Duodenal mucosa (tissue), 2 donors: ENCODE results near the gene NOL9.

Experiments
- H3K27ac ChIP-seq: one replicate; pipeline ENCODE4 v1.7.0; 2013; ENCODE audit warnings: low read depth, low read length
- H3K27me3 ChIP-seq, 2 donors: one replicate each; pipeline ENCODE4 v1.7.0; 2013; ENCODE audit warnings: low read length in 2 of 2, control low read depth in 1 of 2; ENCODE audit not compliant: insufficient read depth in 2 of 2, control insufficient read depth in 1 of 2
- H3K36me3 ChIP-seq, 2 donors: one replicate each; pipeline ENCODE4 v1.7.0; 2013; ENCODE audit warnings: low read length in 2 of 2, control low read depth in 1 of 2; ENCODE audit not compliant: insufficient read depth in 2 of 2, control insufficient read depth in 1 of 2
- H3K4me1 ChIP-seq, 2 donors: one replicate each; pipeline ENCODE4 v1.7.0; 2013; ENCODE audit warnings: low read length in 2 of 2, control low read depth in 1 of 2; ENCODE audit not compliant: insufficient read depth in 2 of 2, control insufficient read depth in 1 of 2
- H3K4me3 ChIP-seq, 2 donors: one replicate each; pipeline ENCODE4 v1.7.0; 2013; ENCODE audit warnings: low read length in 2 of 2, low read depth in 1 of 2
- H3K9ac ChIP-seq, 2 donors: one replicate each; pipeline ENCODE4 v1.7.0; 2013; ENCODE audit warnings: low read length in 2 of 2, low read depth in 1 of 2
- H3K9me3 ChIP-seq, 2 donors: one replicate each; pipeline ENCODE4 v1.7.0; 2013; ENCODE audit warnings: low read length in 2 of 2, control low read depth in 1 of 2; ENCODE audit not compliant: control insufficient read depth in 1 of 2

The NOL9 gene

GRCh38 chr1:6590046-6590445, 35.7 kb upstream of the NOL9 start:
- Histone ChIP-seq H3K4me3 (no peak overlapping the region), H3K36me3 (peaks cover 36 to 74% of the 10 kb centered on the region in 2 donors), H3K4me1 (peaks cover 10 to 12% of the 10 kb centered on the region in 2 donors), H3K27ac (no peak overlapping the region), H3K9ac (no peak overlapping the region), H3K27me3 (no peaks in the 10 kb centered on the region), H3K9me3 (no peaks in the 10 kb centered on the region)

DNA sequence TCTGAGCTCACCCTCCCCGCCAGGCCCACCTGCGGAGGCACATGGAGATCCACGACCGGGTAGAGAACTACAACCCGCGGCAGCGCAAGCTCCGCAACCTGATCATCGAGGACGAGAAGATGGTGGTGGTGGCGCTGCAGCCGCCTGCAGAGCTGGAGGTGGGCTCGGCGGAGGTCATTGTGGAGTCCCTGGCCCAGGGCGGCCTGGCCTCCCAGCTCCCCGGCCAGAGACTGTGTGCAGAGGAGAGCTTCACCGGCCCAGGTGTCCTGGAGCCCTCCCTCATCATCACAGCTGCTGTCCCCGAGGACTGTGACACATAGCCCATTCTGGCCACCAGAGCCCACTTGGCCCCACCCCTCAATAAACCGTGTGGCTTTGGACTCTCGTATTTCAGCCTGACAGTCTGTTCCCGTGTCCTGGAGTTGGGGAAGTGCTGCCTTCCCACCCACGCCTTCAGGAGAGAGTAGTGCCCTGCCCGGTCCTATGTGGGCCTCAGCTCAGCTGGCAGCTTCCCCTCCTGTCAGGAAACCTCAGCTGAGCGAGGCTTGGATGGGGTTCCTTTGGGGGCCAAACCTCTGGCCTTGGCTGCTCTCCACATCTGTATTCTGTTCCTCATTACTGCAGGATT, 34.7 kb upstream of the NOL9 start:
- Histone ChIP-seq H3K36me3 (peaks cover 35 to 67% of the 10 kb centered on the region in 2 donors), H3K9me3 (no peaks in the 10 kb centered on the region), H3K4me3 (no peak overlapping the region), H3K27ac (no peak overlapping the region), H3K4me1 (peaks cover 12 to 15% of the 10 kb centered on the region in 2 donors), H3K27me3 (no peaks in the 10 kb centered on the region), H3K9ac (no peak overlapping the region)

DNA sequence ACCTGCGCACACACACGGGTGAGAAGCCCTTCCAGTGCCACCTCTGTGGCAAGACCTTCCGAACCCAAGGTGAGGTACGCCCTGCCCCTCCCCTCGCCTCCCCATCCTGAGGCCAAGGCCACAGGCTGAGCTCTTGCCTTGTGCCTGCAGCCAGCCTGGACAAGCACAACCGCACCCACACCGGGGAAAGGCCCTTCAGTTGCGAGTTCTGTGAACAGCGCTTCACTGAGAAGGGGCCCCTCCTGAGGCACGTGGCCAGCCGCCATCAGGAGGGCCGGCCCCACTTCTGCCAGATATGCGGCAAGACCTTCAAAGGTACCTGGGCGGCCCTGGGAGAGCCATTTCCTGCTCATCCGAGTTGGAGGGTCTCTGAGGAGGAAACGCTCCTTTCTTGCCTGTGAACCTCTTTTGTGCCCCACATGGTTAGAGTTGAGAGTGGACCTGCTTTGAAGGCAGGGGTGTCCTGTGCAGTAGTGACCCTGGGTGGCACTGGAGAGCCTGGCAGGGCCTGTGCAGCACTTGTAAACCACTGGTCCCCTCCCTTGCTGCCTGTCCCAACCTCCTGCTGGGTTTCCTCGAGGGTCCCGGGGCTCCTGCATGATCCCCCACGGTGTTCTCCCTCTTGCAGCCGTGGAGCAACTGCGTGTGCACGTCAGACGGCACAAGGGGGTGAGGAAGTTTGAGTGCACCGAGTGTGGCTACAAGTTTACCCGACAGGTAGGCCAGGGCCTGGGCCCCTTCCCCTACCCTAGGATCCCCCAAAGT, 34.0 kb upstream of the NOL9 start:
- Histone ChIP-seq H3K27ac (no peak overlapping the region), H3K9me3 (no peaks in the 10 kb centered on the region), H3K4me1 (peaks cover 12 to 15% of the 10 kb centered on the region in 2 donors), H3K36me3 (peaks cover 30 to 60% of the 10 kb centered on the region in 2 donors), H3K4me3 (no peak overlapping the region), H3K27me3 (no peaks in the 10 kb centered on the region), H3K9ac (no peak overlapping the region)

DNA sequence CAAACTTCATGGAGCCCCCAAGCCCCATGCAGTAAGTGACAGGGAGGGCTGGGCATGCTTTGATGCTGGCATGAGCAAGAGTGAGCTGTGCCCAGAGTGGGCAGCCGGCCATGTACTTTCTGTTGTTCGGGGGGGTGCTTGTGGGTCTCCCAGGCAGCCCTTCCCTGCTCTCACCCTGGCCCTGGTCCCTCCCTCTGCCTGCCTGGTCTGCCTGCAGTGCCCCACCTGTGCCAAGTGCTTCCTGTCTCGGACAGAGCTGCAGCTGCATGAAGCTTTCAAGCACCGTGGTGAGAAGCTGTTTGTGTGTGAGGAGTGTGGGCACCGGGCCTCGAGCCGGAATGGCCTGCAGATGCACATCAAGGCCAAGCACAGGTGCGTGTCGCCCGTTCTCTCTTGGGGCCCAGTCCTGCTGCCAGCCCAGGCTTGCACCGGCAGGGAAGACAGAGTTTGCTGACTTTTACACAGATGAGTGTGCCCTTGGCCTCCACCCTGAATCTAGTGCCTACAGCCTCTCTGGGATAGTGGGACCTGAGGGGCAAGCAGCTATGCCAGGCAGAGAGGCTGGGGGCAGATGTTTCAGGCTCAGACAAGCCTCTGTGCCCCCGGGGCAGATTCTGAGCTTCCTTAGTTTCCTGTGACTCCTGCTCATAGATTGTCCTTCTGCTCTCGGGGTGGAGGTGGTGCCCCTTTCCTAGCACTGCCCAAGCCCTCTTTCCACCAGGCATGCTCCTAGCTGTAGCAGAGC, 33.1 kb upstream of the NOL9 start:
- Histone ChIP-seq H3K36me3 (peaks cover 23 to 51% of the 10 kb centered on the region in 2 donors), H3K4me3 (no peak overlapping the region), H3K27me3 (no peaks in the 10 kb centered on the region), H3K27ac (no peak overlapping the region), H3K9ac (no peak overlapping the region), H3K4me1 (peaks cover 15 to 22% of the 10 kb centered on the region in 2 donors), H3K9me3 (no peaks in the 10 kb centered on the region)

GRCh38 chr1:6586404-6586816, 32.1 kb upstream of the NOL9 start:
- Histone ChIP-seq H3K27ac (no peak overlapping the region), H3K27me3 (no peaks in the 10 kb centered on the region), H3K9ac (no peak overlapping the region), H3K4me3 (no peak overlapping the region), H3K4me1 (peaks cover 25 to 33% of the 10 kb centered on the region in 2 donors), H3K36me3 (peaks cover 23 to 42% of the 10 kb centered on the region in 2 donors), H3K9me3 (no peaks in the 10 kb centered on the region)

- Histone ChIP-seq H3K36me3 (peaks cover 23 to 37% of the 10 kb centered on the region in 2 donors), H3K27me3 (no peaks in the 10 kb centered on the region), H3K4me3 (no peak overlapping the region), H3K27ac (no peak overlapping the region), H3K9me3 (no peaks in the 10 kb centered on the region), H3K9ac (no peak overlapping the region), H3K4me1 (peaks cover 31 to 35% of the 10 kb centered on the region in 2 donors)
Observed at GRCh38 chr1:6585841-6586240, 31.5 kb upstream of the NOL9 start.

DNA sequence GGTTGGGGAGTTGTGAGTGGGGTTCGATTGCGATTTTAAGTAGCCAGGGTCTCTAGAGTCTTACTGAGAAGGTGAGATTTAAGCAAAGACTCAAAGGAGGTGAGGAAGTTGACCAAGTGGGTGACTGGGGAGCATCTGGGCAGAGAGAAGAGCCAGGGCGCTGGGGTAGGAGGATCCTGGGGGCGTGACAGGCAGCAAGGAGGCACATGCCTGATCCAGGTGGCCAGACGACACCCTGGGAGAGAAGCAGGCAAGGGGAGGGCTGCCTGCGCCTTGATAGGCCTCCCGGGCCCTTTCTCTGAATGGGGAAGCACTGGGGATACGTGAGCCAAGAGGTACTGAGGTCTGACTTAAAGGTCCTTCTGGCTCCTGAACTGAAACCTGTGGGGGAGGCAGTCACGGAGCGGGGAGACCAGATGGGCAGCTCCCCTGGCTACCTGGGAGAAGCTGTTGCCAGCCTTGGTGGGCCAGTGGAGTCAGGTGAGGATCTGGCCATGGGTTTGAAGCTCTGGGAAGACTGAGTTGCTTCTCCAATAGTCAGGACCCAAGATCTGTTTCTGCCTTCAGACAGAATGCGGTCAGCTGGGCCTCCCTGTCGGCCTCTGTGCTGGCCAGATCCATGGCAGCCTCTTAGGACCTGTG, 30.9 kb upstream of the NOL9 start:
- peaks cover 35 to 40% of the 10 kb centered on the region in 2 donors for H3K4me1 ChIP-seq

DNA sequence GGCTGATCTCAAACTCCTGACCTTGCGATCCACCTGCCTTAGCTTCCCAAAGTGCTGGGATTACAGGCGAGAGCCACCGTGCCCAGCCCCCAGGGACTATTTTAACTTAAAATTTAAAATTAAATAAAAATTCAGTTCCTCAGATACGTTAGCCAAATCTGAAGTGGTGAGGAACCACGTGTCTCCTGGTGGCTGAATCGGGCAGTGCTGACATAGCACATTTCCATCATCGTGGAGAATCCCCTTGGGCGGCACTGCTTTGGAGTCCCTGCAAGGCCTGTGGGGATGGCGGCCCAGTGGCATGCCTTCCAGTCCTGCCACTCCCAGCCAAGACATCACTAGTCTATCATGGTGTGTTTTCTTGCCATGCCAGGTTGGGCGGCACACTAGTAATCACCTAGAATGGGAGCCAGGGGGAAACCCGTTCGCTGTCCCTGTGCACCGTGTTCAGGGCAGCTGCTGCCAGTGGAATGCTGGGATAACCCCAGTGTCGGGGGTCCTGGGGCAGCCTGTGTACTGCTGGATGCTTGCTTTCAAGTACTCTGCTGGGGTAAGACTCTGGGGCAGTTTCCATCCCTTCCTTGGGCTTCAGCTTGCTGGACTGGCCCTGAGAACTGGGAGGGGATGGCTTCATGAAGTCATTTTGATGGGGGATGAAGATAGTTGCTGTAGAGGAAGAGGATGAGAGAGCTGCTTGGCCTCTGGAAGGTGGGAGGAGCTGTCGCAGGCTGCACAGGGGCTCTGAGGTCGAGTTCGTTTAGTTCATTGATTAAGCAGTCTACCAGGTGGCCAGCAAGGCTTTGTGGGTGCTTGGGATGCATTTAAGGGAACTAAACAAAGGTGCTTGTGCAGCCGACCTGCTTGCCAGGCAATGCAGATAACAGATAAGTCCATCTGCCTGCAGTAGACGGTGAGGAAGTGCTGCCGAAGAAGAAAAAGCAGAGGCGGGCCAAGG, 30.1 kb upstream of the NOL9 start:
- Histone ChIP-seq H3K4me1 (peaks cover 36 to 43% of the 10 kb centered on the region in 2 donors), H3K36me3 (peaks cover 14 to 28% of the 10 kb centered on the region in 2 donors), H3K9ac (no peak overlapping the region)

More for the DNA sequence above, 30.9 kb upstream of the NOL9 start:
- H3K9ac ChIP-seq: no peak overlapping the region
- H3K4me3 ChIP-seq: no peak overlapping the region
- H3K36me3 ChIP-seq: peaks cover 20 to 36% of the 10 kb centered on the region in 2 donors
- H3K27me3 ChIP-seq: no peaks in the 10 kb centered on the region
- no peaks in the 10 kb centered on the region for H3K9me3 ChIP-seq
- H3K27ac ChIP-seq: no peak overlapping the region

DNA sequence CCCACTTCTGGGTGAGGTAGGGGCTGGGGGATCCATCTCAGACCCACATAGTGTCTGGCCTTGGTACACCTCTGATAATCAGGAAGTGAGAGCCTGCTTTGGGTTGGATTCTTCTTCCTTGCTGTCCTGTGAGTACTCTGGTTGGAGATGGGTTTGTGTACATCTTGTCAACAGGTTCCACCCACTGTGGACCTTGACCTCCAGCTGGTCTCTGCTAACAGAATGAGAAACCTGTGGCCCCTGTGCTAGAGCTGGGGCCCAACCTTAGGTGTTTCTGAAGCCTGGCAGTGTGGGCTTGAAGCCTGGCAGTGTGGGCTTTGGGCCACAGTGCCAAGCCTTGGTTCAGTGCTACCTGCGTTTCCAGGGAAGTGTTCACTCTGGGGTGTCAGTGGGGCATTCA, 28.1 kb upstream of the NOL9 start:
- peak overlapping the region; percentile 50 for H3K27ac ChIP-seq
- H3K4me3 ChIP-seq: peak overlapping the region; percentile 8 to 75
- H3K27me3 ChIP-seq: no peaks in the 10 kb centered on the region
- peaks cover 0 to 7% of the 10 kb centered on the region in 2 donors for H3K36me3 ChIP-seq
- peaks cover 31 to 42% of the 10 kb centered on the region in 2 donors for H3K4me1 ChIP-seq
- H3K9ac ChIP-seq: peak overlapping the region; percentile 6 to 55
- H3K9me3 ChIP-seq: no peaks in the 10 kb centered on the region

More for the DNA sequence above, 30.1 kb upstream of the NOL9 start:
- Histone ChIP-seq H3K27me3 (no peaks in the 10 kb centered on the region), H3K4me3 (no peak overlapping the region), H3K27ac (no peak overlapping the region), H3K9me3 (no peaks in the 10 kb centered on the region)
